ENCODE measurements around the gene MRTFB. TPM values are rescaled to one million over a fixed set of nuclear protein-coding genes. Genes with fewer than 3 reads are reported as not detected.
A peak's percentile ranks its signal among the peaks of the same experiment; 100 is the strongest.

MRTFB gene
- total and polyA plus RNA-seq, 2 experiments from 2014 or later = 13.9 to 22.2 TPM

DNA sequence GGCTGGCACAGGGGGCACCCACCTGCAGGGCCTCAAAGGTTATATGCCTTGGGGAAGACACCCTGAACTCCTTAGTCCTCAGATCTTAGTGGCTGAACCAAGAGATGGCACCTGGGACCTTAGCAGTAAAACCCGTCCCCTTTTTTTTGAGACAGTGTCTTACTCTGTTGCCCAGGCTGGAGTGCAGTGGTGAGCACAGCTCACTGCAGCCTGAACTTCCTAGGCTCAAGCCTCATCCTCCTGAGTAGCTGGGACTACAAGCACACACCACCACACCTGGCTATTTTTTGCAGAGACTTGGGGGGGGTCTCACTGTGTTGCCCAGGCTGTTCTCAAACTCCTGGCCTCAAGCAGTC lies 237.2 kb downstream of the MRTFB start:
- no peak overlapping the region for H2AFZ ChIP-seq
- peaks cover 97% of the 10 kb centered on the region for H3K79me2 ChIP-seq (replicated peaks; ENCODE audit: insufficient read depth)
- peaks cover 19% of the 10 kb centered on the region for H3K27me3 Mint-ChIP-seq (ENCODE audit: insufficient read depth, low read depth, poor library complexity)
- peaks cover 10% of the 10 kb centered on the region; the same call in 1 of the 2 replicates for H3K27me3 ChIP-seq (ENCODE audit: insufficient read depth)
- peaks cover 62% of the 10 kb centered on the region for H3K4me1 Mint-ChIP-seq
- H3K27ac Mint-ChIP-seq = no peak overlapping the region
- peaks cover 66% of the 10 kb centered on the region for H3K4me1 ChIP-seq (ENCODE audit: insufficient read depth)
- H3K9me2 ChIP-seq (ENCODE audit: insufficient read depth) = no peaks in the 10 kb centered on the region
- H3K27ac ChIP-seq (ENCODE audit: low read depth) = peak overlapping the region; percentile 92; the same call in 1 of the 2 replicates
- H3K9me3 Mint-ChIP-seq = no peaks in the 10 kb centered on the region
- H3K4me3 Mint-ChIP-seq = no peak overlapping the region
- no peak overlapping the region; the same call in 1 of the 2 replicates for H3K4me2 ChIP-seq
- H3F3A ChIP-seq (replicated peaks; ENCODE audit: low read depth) = 0 out of 2 replicates have a peak, but pooled peaks cover 20% of the 10 kb centered on the region
- H3K4me3 ChIP-seq = no peak overlapping the region
- no peak for ATAC-seq
- H4K20me1 ChIP-seq (replicated peaks; ENCODE audit: insufficient read depth) = no peaks in the 10 kb centered on the region; the same call in 1 of the 2 replicates
- no peak for TF ChIP-seq NANOG (IDR thresholded peaks at IDR 0.05; ENCODE audit: borderline replicate concordance)
- TF ChIP-seq JUNB (IDR thresholded peaks at IDR 0.05; ENCODE audit: unreplicated experiment) = no peak
- TF ChIP-seq, protein P1, sequence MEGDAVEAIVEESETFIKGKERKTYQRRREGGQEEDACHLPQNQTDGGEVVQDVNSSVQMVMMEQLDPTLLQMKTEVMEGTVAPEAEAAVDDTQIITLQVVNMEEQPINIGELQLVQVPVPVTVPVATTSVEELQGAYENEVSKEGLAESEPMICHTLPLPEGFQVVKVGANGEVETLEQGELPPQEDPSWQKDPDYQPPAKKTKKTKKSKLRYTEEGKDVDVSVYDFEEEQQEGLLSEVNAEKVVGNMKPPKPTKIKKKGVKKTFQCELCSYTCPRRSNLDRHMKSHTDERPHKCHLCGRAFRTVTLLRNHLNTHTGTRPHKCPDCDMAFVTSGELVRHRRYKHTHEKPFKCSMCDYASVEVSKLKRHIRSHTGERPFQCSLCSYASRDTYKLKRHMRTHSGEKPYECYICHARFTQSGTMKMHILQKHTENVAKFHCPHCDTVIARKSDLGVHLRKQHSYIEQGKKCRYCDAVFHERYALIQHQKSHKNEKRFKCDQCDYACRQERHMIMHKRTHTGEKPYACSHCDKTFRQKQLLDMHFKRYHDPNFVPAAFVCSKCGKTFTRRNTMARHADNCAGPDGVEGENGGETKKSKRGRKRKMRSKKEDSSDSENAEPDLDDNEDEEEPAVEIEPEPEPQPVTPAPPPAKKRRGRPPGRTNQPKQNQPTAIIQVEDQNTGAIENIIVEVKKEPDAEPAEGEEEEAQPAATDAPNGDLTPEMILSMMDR (conservative IDR thresholded peaks at IDR 0.05; ENCODE audit: low read depth in 2 of 2) = no peak
- no peak for TF ChIP-seq POLR2AphosphoS5 (IDR thresholded peaks at IDR 0.05; ENCODE audit: low read depth)
- TF ChIP-seq ZNF331 (CRISPR knock-in tag; IDR thresholded peaks at IDR 0.05; ENCODE audit: low read depth) = no peak
- TF ChIP-seq EZH2phosphoT487 (IDR thresholded peaks at IDR 0.05; ENCODE audit: unreplicated experiment) = no peak
- no peak for TF ChIP-seq STAT1 (IDR thresholded peaks at IDR 0.05; ENCODE audit: unreplicated experiment)
- no peak for TF ChIP-seq EZH2 (IDR thresholded peaks at IDR 0.05; ENCODE audit: low read depth, unreplicated experiment)
- no peak for TF ChIP-seq CREB1 (CRISPR knock-in tag; IDR thresholded peaks at IDR 0.05; ENCODE audit: low read depth)
- TF ChIP-seq, protein P2, sequence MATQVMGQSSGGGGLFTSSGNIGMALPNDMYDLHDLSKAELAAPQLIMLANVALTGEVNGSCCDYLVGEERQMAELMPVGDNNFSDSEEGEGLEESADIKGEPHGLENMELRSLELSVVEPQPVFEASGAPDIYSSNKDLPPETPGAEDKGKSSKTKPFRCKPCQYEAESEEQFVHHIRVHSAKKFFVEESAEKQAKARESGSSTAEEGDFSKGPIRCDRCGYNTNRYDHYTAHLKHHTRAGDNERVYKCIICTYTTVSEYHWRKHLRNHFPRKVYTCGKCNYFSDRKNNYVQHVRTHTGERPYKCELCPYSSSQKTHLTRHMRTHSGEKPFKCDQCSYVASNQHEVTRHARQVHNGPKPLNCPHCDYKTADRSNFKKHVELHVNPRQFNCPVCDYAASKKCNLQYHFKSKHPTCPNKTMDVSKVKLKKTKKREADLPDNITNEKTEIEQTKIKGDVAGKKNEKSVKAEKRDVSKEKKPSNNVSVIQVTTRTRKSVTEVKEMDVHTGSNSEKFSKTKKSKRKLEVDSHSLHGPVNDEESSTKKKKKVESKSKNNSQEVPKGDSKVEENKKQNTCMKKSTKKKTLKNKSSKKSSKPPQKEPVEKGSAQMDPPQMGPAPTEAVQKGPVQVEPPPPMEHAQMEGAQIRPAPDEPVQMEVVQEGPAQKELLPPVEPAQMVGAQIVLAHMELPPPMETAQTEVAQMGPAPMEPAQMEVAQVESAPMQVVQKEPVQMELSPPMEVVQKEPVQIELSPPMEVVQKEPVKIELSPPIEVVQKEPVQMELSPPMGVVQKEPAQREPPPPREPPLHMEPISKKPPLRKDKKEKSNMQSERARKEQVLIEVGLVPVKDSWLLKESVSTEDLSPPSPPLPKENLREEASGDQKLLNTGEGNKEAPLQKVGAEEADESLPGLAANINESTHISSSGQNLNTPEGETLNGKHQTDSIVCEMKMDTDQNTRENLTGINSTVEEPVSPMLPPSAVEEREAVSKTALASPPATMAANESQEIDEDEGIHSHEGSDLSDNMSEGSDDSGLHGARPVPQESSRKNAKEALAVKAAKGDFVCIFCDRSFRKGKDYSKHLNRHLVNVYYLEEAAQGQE (IDR thresholded peaks at IDR 0.05; ENCODE audit: unreplicated experiment) = no peak
- TF ChIP-seq, protein P3, sequence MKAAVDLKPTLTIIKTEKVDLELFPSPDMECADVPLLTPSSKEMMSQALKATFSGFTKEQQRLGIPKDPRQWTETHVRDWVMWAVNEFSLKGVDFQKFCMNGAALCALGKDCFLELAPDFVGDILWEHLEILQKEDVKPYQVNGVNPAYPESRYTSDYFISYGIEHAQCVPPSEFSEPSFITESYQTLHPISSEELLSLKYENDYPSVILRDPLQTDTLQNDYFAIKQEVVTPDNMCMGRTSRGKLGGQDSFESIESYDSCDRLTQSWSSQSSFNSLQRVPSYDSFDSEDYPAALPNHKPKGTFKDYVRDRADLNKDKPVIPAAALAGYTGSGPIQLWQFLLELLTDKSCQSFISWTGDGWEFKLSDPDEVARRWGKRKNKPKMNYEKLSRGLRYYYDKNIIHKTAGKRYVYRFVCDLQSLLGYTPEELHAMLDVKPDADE (IDR thresholded peaks at IDR 0.05) = no peak
- TF ChIP-seq ZNF114 (CRISPR knock-in tag; IDR thresholded peaks at IDR 0.05) = no peak
- TF ChIP-seq, protein P4, sequence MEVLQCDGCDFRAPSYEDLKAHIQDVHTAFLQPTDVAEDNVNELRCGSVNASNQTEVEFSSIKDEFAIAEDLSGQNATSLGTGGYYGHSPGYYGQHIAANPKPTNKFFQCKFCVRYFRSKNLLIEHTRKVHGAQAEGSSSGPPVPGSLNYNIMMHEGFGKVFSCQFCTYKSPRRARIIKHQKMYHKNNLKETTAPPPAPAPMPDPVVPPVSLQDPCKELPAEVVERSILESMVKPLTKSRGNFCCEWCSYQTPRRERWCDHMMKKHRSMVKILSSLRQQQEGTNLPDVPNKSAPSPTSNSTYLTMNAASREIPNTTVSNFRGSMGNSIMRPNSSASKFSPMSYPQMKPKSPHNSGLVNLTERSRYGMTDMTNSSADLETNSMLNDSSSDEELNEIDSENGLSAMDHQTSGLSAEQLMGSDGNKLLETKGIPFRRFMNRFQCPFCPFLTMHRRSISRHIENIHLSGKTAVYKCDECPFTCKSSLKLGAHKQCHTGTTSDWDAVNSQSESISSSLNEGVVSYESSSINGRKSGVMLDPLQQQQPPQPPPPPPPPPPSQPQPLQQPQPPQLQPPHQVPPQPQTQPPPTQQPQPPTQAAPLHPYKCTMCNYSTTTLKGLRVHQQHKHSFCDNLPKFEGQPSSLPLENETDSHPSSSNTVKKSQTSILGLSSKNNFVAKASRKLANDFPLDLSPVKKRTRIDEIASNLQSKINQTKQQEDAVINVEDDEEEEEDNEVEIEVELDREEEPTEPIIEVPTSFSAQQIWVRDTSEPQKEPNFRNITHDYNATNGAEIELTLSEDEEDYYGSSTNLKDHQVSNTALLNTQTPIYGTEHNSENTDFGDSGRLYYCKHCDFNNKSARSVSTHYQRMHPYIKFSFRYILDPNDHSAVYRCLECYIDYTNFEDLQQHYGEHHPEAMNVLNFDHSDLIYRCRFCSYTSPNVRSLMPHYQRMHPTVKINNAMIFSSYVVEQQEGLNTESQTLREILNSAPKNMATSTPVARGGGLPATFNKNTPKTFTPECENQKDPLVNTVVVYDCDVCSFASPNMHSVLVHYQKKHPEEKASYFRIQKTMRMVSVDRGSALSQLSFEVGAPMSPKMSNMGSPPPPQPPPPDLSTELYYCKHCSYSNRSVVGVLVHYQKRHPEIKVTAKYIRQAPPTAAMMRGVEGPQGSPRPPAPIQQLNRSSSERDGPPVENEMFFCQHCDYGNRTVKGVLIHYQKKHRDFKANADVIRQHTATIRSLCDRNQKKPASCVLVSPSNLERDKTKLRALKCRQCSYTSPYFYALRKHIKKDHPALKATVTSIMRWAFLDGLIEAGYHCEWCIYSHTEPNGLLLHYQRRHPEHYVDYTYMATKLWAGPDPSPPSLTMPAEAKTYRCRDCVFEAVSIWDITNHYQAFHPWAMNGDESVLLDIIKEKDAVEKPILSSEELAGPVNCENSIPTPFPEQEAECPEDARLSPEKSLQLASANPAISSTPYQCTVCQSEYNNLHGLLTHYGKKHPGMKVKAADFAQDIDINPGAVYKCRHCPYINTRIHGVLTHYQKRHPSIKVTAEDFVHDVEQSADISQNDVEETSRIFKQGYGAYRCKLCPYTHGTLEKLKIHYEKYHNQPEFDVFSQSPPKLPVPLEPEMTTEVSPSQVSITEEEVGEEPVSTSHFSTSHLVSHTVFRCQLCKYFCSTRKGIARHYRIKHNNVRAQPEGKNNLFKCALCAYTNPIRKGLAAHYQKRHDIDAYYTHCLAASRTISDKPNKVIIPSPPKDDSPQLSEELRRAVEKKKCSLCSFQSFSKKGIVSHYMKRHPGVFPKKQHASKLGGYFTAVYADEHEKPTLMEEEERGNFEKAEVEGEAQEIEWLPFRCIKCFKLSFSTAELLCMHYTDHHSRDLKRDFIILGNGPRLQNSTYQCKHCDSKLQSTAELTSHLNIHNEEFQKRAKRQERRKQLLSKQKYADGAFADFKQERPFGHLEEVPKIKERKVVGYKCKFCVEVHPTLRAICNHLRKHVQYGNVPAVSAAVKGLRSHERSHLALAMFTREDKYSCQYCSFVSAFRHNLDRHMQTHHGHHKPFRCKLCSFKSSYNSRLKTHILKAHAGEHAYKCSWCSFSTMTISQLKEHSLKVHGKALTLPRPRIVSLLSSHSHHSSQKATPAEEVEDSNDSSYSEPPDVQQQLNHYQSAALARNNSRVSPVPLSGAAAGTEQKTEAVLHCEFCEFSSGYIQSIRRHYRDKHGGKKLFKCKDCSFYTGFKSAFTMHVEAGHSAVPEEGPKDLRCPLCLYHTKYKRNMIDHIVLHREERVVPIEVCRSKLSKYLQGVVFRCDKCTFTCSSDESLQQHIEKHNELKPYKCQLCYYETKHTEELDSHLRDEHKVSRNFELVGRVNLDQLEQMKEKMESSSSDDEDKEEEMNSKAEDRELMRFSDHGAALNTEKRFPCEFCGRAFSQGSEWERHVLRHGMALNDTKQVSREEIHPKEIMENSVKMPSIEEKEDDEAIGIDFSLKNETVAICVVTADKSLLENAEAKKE (CRISPR knock-in tag; IDR thresholded peaks at IDR 0.05) = no peak
- no peaks in the 10 kb centered on the region for H3K36me3 ChIP-seq (ENCODE audit: insufficient read depth)
- no peak for DNase-seq (ENCODE audit: low spot score)
- H3K36me3 Mint-ChIP-seq (ENCODE audit: low read depth) = peaks cover 3% of the 10 kb centered on the region; the same call in 2 of the 3 replicates
